Rectal smooth muscle tissue (tissue), 1 donor: ENCODE results near the gene THAP7.

ENCODE experiments used
- H3K27ac ChIP-seq: one replicate; pipeline ENCODE4 v1.7.0; 2013; ENCODE audit warnings: low read depth, low read length, inconsistent platforms
- H3K27me3 ChIP-seq: one replicate; pipeline ENCODE4 v1.7.0; 2013; ENCODE audit warnings: low read length; ENCODE audit not compliant: control insufficient read depth, insufficient read depth
- H3K36me3 ChIP-seq: one replicate; pipeline ENCODE4 v1.7.0; 2013; ENCODE audit warnings: low read length; ENCODE audit not compliant: control insufficient read depth, insufficient read depth
- H3K4me1 ChIP-seq: one replicate; pipeline ENCODE4 v1.7.0; 2013; ENCODE audit warnings: low read length; ENCODE audit not compliant: control insufficient read depth, insufficient read depth
- H3K4me3 ChIP-seq: one replicate; pipeline ENCODE4 v1.7.0; 2013; ENCODE audit warnings: low read length
- H3K9ac ChIP-seq: one replicate; pipeline ENCODE4 v1.7.0; 2013; ENCODE audit warnings: low read length

THAP7 gene

DNA sequence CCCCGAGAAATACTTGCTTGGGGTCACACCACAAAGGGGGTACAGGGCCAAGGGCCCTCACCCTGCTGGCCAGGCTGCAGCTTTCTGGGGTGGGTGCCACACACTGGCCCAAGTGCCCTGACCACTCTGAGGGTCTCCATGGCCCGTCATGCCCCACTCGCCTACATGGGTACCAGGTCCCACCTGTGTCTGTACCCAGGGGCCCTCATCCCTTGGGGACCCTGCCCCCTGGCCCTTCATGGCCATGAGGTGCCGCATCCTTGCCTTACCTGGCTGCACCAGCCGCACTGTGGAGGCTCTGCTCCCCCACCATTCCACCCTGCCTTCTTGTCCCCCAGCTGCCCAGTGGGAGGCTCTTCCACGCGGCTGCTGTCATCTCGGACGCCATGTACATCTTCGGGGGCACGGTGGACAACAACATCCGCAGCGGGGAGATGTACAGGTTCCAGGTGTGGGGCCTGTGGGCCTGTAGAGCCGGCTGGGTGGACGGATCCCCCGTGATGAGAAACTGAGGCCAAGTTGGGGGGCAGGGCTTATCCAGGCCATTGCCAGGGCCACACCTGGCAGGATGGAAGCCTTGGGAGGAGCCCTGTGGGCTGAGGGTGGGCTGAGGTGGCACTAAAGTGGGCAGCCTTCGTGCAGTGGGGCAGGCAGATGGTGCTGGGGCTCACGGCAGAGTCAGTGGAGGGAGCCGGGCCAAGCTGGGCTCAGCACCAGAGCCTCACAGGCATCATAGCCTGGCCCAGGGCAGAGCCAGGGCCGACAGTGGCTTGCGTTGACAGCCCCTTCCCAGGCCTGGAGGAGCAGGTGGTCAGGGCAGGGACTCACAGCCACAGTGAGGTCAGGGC lies 9.2 kb downstream of the THAP7 start:
- H3K36me3 ChIP-seq: peaks cover 16% of the 10 kb centered on the region

GRCh38 chr22:20992056-20992442 lies 9.9 kb downstream of the THAP7 start:
- Histone ChIP-seq H3K4me1 (no peaks in the 10 kb centered on the region), H3K27me3 (no peaks in the 10 kb centered on the region), H3K27ac (no peak overlapping the region), H3K9ac (no peak overlapping the region), H3K4me3 (no peak overlapping the region), H3K36me3 (peaks cover 11% of the 10 kb centered on the region)

More for the DNA sequence above, 9.2 kb downstream of the THAP7 start:
- Histone ChIP-seq H3K27me3 (no peaks in the 10 kb centered on the region), H3K4me1 (no peaks in the 10 kb centered on the region), H3K27ac (no peak overlapping the region), H3K4me3 (no peak overlapping the region), H3K9ac (no peak overlapping the region)

DNA sequence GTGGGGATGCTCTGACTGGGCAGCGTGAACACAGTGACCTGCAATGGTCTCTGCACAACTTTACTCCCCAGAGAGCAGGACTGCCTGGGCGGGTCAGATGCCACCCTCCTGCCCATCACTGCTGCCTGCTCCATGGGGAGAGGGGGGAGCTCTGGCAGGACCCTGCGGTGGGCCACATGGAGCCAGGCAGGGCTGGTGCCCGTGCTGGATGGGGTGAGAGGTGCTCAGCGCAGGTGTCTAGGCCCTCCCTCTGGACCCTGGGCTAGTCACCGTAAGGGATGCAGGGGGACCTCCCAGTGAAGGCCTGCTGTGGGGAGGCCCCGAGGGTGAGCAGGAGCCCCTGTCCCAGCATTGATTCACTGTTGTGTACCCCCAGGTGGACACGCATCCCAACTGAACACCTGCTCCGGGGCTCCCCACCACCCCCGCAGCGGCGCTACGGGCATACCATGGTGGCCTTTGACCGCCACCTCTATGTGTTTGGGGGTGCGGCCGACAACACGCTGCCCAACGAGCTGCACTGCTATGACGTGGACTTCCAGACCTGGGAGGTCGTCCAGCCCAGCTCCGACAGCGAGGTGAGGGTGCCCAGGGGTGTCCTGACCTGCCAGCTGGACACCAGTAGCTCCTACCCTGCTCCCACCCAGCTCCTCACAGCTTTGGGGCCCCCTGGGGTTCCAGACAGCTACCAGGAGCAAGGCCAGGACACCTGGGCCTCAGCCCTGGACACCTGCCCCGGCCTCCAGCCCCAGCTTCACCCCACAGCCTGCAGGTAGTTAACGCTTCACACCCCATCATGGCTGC lies 10.5 kb downstream of the THAP7 start:
- no peaks in the 10 kb centered on the region for H3K27me3 ChIP-seq
- no peak overlapping the region for H3K9ac ChIP-seq
- H3K27ac ChIP-seq: no peak overlapping the region
- peaks cover 13% of the 10 kb centered on the region for H3K36me3 ChIP-seq
- no peak overlapping the region for H3K4me3 ChIP-seq
- H3K4me1 ChIP-seq: no peaks in the 10 kb centered on the region

- Histone ChIP-seq H3K9ac (no peak overlapping the region), H3K4me1 (no peaks in the 10 kb centered on the region), H3K27ac (no peak overlapping the region), H3K36me3 (peaks cover 15% of the 10 kb centered on the region), H3K27me3 (no peaks in the 10 kb centered on the region), H3K4me3 (no peak overlapping the region)
Measured at GRCh38 chr22:20990184-20991180, 11.4 kb downstream of the THAP7 start.

GRCh38 chr22:20989323-20990138 lies 12.4 kb downstream of the THAP7 start:
- Histone ChIP-seq H3K9ac (no peak overlapping the region), H3K36me3 (peaks cover 17% of the 10 kb centered on the region), H3K4me1 (no peaks in the 10 kb centered on the region), H3K27me3 (no peaks in the 10 kb centered on the region), H3K27ac (no peak overlapping the region), H3K4me3 (no peak overlapping the region)

DNA sequence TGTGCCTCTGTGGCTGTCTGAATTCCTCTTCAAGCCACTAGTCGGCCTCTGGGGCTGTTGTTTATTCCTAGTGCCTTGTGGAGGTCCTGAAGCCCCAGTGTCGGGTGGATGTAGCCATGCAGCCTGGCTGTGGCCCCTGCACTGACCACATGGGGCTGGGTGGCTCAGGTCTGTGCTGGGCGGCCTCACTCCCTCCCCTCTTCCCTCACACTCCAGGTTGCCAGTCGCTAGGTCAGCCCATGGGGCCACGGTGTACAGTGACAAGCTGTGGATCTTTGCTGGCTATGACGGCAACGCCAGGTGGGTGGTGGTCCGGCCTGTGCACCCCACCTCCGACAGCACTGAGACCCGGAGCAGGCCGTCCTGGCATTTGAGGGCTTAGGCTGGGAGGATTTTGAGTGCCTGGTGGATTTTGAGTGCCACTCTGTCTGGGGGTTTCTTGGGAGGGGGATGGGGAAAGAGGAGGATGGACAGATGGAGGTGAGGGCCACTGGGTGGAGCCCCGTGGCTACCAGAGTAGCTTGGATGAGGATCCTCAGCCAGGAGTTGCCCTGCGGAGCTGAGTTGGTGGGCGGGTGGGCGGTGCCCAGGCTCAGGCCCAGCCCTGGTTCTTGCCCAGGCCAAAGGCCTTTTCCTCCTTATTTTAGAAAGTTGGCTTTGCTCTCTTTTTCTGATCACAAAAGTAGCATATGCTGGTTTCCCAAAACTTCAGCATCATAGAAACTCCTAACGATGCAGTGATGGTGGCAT lies 13.2 kb downstream of the THAP7 start:
- peaks cover 17% of the 10 kb centered on the region for H3K36me3 ChIP-seq
- no peaks in the 10 kb centered on the region for H3K27me3 ChIP-seq
- H3K27ac ChIP-seq: no peak overlapping the region
- no peaks in the 10 kb centered on the region for H3K4me1 ChIP-seq
- H3K4me3 ChIP-seq: no peak overlapping the region
- H3K9ac ChIP-seq: no peak overlapping the region

DNA sequence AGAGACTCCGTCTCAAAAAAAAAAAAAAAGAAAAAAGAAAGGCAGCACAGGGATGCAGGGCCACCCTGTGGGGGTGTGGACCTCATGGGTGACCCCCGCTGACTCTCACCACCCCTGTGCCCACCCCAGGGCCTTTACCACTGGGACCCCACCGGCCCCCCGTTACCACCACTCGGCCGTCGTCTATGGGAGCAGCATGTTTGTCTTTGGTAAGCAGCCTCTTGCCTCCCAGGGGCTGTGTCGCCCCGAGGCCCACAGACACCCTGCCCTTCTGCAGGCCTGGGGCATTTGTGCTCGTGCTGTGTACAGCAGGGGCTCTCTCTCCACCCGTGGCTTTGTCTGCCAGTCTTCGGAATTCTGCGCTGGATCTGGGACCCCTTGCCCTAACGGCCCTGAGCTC lies 14.5 kb downstream of the THAP7 start:
- peaks cover 6% of the 10 kb centered on the region for H3K4me1 ChIP-seq
- H3K27ac ChIP-seq: no peak overlapping the region
- H3K9ac ChIP-seq: no peak overlapping the region
- H3K36me3 ChIP-seq: peaks cover 14% of the 10 kb centered on the region
- H3K4me3 ChIP-seq: no peak overlapping the region
- H3K27me3 ChIP-seq: no peaks in the 10 kb centered on the region

GRCh38 chr22:20986365-20986764 lies 15.6 kb downstream of the THAP7 start:
- peaks cover 8% of the 10 kb centered on the region for H3K36me3 ChIP-seq
- peaks cover 10% of the 10 kb centered on the region for H3K4me1 ChIP-seq
- no peak overlapping the region for H3K9ac ChIP-seq
- H3K4me3 ChIP-seq: no peak overlapping the region
- H3K27ac ChIP-seq: no peak overlapping the region
- H3K27me3 ChIP-seq: no peaks in the 10 kb centered on the region

- Histone ChIP-seq H3K4me1 (peaks cover 15% of the 10 kb centered on the region), H3K36me3 (peaks cover 8% of the 10 kb centered on the region), H3K27ac (no peak overlapping the region), H3K9ac (no peak overlapping the region), H3K27me3 (no peaks in the 10 kb centered on the region), H3K4me3 (no peak overlapping the region)
Measured at GRCh38 chr22:20985720-20986119, 16.2 kb downstream of the THAP7 start.

- no peak overlapping the region for H3K27ac ChIP-seq
- no peaks in the 10 kb centered on the region for H3K27me3 ChIP-seq
- peak overlapping the region; percentile 90 for H3K4me3 ChIP-seq
- peaks cover 13% of the 10 kb centered on the region for H3K36me3 ChIP-seq
- peaks cover 19% of the 10 kb centered on the region for H3K4me1 ChIP-seq
- peak overlapping the region; percentile 49 for H3K9ac ChIP-seq
Measured at GRCh38 chr22:20983081-20983771, 18.7 kb downstream of the THAP7 start.
